ENCODE data around the gene FAM114A2. TPM values are rescaled to one million over a fixed set of nuclear protein-coding genes. Genes with fewer than 3 reads are reported as not detected.
"Not testable (repeated sequence)": the region's sequence is repeated elsewhere in the genome, so short reads cannot be mapped to it uniquely, and the experiment has no call there.

FAM114A2 gene
- 21.2 TPM for total RNA-seq

GRCh38 chr5:154038707-154039457, at the start of gene FAM114A2, which contains the start of gene MFAP3:
Gene FAM114A2 (minus strand): TSS chr5:154038910. CDS start chr5:154034953, 3,957 bp downstream.
Gene MFAP3 (plus strand): TSS chr5:154038967. CDS start chr5:154049723, 10,756 bp downstream.
- DNase-seq (ENCODE audit: low spot score in 2 of 2) (peak; percentile 45 to 79), FAIRE-seq (no peak)

- DNase-seq (ENCODE audit: low spot score in 2 of 2) (no peak), FAIRE-seq (no peak)
Observed at GRCh38 chr5:154087260-154087659, 48.5 kb upstream of the FAM114A2 start.

- no peak for DNase-seq (ENCODE audit: low spot score in 2 of 2)
- no peak for FAIRE-seq
Observed at GRCh38 chr5:154086641-154087040, 47.9 kb upstream of the FAM114A2 start.

- FAIRE-seq (no peak), DNase-seq (ENCODE audit: low spot score in 2 of 2) (no peak)
Observed at GRCh38 chr5:154086146-154086545, 47.4 kb upstream of the FAM114A2 start.

- FAIRE-seq (no peak), DNase-seq (ENCODE audit: low spot score in 2 of 2) (no peak)
Observed at GRCh38 chr5:154084062-154084639, 45.4 kb upstream of the FAM114A2 start.

- DNase-seq (ENCODE audit: low spot score in 2 of 2) (no peak), FAIRE-seq (no peak)
Observed at GRCh38 chr5:154081246-154081645, 42.5 kb upstream of the FAM114A2 start.

GRCh38 chr5:154078272-154078671, 39.6 kb upstream of the FAM114A2 start:
- FAIRE-seq = no peak
- DNase-seq (ENCODE audit: low spot score in 2 of 2) = no peak

- DNase-seq (ENCODE audit: low spot score in 2 of 2) = no peak
- FAIRE-seq = no peak
Observed at GRCh38 chr5:154077696-154078095, 39.0 kb upstream of the FAM114A2 start.

GRCh38 chr5:154076240-154076922, 37.7 kb upstream of the FAM114A2 start:
- DNase-seq (ENCODE audit: low spot score in 2 of 2) = no peak
- FAIRE-seq = no peak

GRCh38 chr5:154072414-154073171, 33.9 kb upstream of the FAM114A2 start:
- DNase-seq (ENCODE audit: low spot score in 2 of 2) = peak; percentile 22 to 70
- FAIRE-seq = peak; percentile 3

GRCh38 chr5:154071799-154072413, 33.2 kb upstream of the FAM114A2 start:
- DNase-seq (ENCODE audit: low spot score in 2 of 2) = no peak
- FAIRE-seq = no peak

GRCh38 chr5:154069854-154070253, 31.1 kb upstream of the FAM114A2 start:
- FAIRE-seq; DNase-seq (ENCODE audit: low spot score in 2 of 2): not testable (repeated sequence)

- FAIRE-seq (no peak), DNase-seq (ENCODE audit: low spot score in 2 of 2) (no peak)
Observed at GRCh38 chr5:154065971-154066370, 27.3 kb upstream of the FAM114A2 start.

GRCh38 chr5:154063372-154063771, 24.7 kb upstream of the FAM114A2 start:
- FAIRE-seq (no peak), DNase-seq (ENCODE audit: low spot score in 2 of 2) (no peak)

GRCh38 chr5:154060606-154061005, 21.9 kb upstream of the FAM114A2 start:
- DNase-seq (ENCODE audit: low spot score in 2 of 2) (no peak), FAIRE-seq (no peak)

- FAIRE-seq = no peak
Observed at GRCh38 chr5:154059583-154059982, 20.9 kb upstream of the FAM114A2 start.

GRCh38 chr5:154059039-154059430, 20.3 kb upstream of the FAM114A2 start:
- FAIRE-seq (no peak), DNase-seq (ENCODE audit: low spot score in 2 of 2) (no peak)

More at GRCh38 chr5:154059583-154059982, 20.9 kb upstream of the FAM114A2 start:
- DNase-seq (ENCODE audit: low spot score in 2 of 2) = no peak

GRCh38 chr5:154058055-154059038, 19.6 kb upstream of the FAM114A2 start:
- no peak for FAIRE-seq
- DNase-seq (ENCODE audit: low spot score in 2 of 2) = no peak

GRCh38 chr5:154055201-154055600, 16.5 kb upstream of the FAM114A2 start:
- FAIRE-seq (no peak), DNase-seq (ENCODE audit: low spot score in 2 of 2) (no peak)
